HPDE6-E6E7 (cell line): Measurements from ENCODE around the gene ALKBH5.

Experiments used
- DNase-seq: peaks from one replicate; pipeline ENCODE4 v3.0.0; 2011; ENCODE audit warnings: missing footprints; ENCODE audit errors: extremely low spot score

ALKBH5 gene

DNA sequence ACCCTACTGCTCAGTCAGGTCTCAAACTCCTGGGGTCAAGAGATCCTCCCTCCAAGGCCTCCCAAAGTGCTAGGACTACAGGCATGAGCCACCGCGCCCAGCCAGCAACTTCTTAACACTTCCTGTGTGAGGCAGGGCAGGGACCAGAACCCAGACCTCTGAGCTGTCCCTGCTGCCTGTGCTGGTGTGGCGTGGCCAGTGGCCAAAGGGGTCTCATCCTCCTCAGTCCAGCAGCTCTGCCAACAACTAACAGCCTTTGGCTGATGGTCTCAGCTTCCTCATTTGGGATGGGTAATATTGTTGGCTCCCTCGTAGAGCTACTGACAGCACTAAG lies 40.4 kb downstream of the ALKBH5 start:
- no peak for DNase-seq

DNA sequence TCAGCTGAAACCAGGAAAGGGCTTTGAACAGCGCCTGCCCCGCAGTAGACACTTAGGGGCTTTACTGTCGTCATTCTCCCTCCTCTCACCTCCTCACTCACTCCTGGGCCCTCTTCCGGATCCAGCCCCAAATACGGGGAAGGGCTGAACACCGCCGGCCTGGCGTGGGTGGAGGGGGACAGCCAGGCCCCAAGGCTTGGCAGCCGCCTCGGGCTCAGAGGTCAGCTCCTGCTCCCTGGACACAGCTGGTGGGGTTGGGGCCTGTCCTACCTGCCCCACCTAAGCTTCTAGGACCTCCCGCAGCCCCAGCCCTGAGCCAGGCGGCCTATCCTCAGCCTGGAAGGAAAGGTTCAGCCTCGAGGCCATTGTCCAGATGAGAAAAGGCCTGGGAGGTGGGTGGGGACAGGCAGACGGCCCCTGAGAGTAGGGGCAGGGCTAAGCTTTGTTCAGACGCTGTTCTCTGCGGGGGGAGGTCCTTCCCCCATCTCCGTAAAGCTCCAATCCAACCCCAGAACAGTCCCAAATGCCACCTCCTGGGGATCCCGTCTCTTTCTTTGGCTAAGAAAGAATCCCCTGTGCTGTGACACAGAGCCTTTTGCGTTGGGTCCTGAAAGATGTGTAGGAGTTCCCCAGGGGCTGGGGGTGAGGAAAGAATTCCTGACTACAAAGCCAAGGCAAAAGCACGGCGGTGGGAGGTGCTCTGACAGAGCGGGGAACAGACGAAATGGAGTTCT lies 40.9 kb downstream of the ALKBH5 start:
- DNase-seq: no peak

DNA sequence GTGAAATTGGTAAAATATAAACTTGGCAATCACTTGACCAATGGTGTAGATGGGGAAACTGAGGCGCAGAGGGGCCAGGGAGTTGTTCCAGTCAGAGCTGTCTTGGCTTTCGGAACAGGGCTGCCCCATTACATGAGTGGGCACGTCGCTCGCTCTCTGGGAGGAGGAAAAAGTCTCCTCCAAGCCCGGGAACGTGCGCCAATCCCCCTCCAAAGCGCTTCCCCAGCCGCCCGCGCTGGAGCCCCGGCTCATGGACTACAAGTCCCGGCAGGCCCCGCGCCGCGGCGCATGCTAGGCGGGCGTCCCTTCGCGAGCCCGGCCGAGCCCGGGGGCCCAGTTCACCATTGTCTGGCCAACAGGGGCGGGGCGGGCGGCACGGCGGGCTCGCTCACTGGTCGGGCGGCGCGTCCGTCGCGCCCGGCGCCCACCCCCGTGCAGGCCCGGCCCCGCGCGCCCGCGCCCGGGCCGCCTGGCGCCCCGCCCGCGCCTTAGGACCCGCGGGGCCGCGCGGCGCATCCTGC lies 41.6 kb downstream of the ALKBH5 start, which contains the start of gene LLGL1:
TSS of gene LLGL1 (plus strand) at position 515 of the 521 bp plus-strand sequence. CDS start 48 bp downstream, outside the sequence.
- peak; percentile 98 for DNase-seq

DNA sequence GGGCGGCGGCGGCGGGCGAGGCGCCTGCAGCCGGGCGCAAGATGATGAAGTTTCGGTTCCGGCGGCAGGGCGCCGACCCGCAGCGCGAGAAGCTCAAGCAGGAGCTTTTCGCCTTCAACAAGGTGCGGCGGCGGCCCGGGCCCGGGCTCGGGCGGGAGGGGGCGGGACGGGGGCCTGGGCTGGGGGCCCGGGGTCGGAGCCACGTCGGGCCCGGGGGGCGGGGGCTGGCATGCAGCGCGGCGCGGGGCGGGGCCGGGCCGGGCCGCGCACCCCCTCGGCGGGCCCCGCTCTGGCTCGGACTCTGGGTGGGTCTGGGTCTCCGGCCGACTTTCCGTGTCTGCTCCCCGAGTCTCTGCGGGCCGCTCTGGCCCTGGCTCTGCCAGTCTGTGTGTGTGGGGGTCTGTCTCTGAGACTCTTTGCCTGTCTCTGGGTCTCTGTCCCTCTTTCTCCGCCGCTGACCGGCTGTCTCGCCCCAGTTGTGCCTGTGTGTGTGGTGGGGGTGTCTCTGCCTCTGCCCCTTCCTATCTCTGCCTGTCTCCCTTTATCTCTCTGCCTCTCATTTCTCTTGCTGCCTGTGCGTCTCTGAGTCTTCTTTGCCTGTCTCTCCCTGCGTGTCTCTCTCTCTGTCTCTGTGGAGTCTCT lies 42.1 kb downstream of the ALKBH5 start:
- DNase-seq: no peak

DNA sequence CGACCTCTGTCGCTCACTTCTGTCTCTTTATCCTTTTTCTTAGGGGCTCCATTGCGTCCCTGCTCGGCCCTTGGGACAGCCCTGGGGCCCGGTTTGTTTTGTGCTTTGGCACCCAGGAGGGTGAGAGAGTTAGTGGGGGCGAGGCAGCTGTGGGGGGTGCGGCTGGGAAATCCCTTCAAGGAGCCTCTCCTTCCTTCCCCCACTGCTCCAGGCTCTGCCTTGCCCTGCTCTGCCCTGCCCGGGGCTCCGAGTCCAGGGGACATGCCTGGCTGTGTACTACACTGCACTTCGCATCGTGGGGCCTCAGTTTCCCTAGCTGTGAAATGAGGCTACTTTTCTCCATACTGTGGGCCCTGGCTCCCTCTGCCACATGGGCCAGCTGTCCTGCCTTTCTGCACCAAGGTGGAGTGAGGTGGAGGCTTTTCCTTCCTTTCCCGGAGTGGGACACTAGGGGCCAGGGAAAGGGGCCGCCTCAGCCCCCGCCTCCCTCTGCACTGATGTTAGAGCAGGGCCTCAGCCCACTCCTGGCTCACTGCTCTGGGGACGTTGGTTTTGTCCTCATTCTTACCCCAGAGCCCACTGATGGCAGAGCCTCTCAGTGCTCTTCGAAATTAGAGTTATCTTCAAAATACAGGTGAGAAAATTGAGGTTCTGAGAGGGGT lies 42.8 kb downstream of the ALKBH5 start:
- DNase-seq: no peak

DNA sequence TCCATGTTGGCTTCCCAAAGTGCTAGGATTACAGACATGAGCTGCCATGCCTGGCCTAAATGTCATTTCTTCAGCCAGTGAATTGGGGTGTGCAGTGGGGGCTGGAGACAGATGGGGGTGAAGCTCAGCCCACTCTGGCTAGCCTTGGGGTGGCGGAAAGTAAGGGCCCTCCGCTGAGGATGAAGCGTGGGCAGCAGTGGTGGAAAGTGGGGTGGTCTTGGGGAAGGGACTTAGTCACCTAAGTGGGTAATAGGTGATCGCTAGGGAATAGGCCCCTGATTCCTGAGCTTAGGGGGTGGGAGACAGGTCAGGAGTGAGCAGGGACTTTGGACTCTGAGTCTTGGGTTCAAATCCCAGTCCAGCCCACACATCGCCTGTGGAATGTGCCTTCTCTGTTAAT lies 44.0 kb downstream of the ALKBH5 start:
- DNase-seq: no peak

DNA sequence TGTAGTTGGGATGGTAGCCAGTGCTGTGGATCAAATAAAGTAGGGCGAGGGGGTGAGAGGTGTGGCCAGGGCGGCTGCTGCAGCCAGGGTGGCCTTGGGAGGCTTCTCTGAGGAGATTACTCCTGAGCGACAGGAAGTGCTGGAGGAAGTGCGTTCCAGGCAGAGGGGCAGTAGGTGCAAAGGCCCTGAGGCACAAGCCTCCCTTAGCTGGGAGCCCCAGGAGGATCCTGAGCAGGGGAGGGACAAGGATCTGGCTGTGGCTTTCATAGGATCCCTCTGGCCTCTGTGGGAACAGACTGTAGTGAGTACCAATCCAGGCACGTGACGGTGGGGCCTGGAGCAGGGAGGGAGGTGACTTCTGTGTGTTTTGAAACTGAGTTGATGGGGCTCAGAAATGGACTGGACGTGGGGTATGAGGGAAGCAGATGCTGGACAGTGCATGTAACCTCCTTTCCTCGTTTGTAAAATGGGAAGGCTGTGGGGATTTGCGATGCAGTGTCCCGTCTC lies 44.6 kb downstream of the ALKBH5 start:
- no peak for DNase-seq

DNA sequence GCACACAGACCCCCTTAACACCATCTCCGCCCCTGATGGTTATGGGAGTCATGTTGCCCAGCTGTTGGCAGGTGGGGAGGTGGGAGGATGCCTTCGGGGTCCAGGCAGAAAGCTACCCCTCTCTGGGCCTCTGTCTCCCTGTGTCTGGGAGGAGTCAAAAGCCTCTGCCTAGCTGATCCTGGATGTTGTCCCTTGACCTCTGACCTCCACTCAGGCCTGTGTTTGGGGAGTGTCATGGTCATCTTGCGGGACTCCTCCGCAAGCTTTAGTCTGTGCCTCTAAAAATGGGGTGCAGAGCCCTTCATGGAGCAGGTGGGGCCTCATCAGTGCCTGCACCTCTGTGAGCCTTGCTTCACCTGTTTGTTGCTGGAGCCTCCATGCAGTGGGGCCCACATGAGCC lies 45.6 kb downstream of the ALKBH5 start:
- no peak for DNase-seq

DNA sequence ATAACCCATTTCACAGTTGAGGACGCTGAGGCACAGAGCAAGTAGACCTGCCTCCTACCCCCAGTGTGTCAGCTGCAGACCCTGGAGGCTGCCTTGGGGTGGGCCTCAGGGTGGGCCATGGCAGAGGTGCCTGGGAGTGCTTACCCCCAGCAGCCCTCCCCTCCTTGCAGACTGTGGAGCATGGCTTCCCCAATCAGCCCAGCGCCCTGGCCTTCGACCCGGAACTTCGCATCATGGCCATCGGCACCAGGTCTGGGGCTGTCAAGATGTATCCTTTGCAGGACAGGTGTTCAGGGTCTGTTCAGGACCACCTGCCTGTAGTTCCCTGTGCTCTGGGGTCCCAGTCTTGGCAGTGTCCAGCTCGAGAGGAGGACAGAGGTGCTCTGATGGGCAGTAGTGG lies 46.1 kb downstream of the ALKBH5 start:
- no peak for DNase-seq

DNA sequence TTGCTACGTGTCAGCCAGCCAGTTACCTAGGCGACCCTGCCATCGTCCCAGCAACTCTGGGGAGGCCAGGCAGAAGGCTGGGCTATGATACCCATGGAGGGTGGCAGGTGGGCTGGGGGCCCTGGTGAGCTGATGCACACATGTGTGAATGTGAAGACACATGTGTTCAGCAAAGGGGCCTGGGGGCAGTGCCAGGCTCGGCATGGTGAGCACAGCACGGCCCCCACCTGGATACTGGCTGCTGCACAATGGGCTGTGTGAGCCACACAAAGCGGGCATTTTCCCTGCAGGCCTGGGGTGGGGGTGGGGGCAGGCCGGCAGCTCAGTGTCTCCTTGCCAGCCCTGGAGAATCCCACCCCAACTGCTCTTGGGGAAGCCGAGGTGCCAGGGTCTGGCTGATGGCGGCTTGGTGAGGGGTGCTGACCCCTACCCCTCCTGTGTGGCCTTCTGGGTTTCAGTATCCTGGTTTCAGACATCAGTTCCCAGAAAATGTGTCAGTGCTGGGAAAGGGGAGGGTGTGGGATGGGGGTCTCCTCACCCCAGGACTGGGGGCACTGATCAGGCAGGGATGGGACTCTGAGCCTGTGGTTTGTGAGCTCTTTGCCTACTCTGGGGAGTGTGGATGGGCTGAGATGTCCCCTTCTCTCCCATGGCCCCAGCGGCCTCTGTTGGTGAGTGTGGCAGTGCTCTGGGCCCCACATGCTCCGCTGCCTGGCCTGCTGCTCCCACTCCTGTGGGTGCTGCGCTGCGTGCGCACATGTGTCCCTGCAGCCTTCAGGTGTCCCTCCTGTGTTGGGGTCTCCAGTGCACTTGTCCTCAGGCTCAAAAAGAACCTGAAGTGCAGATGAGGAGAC lies 46.9 kb downstream of the ALKBH5 start:
- no peak for DNase-seq

DNA sequence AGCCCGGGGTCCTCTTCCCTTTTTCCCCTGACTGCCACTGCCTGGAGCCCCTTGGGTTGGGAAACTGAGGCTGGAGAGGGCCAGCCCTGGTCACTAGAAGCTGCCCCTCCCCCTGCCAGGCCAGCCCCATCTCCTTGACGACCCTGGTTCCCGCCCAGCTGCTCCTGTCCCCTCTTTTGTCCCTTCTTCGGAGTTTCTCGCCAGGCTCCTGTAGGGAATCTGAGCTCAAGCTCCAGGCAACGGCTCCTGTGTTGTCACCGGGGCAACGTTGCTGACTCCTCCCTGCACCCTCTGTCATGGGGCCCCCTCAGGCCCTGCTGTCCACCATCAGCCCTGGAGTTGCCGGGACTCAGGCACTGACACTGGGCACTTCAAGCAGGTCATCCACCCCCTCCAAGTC lies 47.5 kb downstream of the ALKBH5 start:
- no peak for DNase-seq

DNA sequence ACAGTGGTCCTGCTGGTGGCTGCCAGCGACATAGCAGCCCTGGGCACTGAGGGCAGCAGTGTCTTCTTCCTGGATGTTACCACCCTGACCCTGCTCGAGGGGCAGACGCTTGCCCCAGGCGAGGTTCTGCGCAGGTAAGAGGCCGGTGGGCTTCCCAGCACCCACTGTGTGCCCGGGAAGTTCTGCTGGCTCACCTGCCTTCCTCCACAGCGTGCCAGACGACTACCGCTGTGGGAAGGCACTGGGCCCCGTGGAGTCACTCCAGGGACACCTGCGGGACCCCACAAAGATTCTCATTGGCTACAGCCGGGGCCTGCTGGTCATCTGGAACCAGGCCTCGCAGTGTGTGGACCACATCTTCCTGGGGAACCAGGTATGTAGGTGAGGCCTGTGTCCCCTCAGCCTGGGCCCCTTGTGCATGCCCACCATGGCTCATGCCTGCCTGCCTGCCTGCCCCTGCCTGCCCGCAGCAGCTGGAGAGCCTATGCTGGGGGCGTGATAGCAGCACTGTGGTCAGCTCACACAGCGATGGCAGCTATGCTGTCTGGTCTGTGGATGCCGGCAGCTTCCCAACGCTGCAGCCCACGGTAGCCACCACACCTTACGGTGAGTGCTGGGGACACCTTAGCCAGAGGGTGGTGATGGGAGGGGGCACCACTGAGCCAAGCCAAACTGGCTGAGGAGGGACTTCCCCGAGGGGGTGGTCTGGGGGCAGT lies 50.3 kb downstream of the ALKBH5 start:
- no peak for DNase-seq

DNA sequence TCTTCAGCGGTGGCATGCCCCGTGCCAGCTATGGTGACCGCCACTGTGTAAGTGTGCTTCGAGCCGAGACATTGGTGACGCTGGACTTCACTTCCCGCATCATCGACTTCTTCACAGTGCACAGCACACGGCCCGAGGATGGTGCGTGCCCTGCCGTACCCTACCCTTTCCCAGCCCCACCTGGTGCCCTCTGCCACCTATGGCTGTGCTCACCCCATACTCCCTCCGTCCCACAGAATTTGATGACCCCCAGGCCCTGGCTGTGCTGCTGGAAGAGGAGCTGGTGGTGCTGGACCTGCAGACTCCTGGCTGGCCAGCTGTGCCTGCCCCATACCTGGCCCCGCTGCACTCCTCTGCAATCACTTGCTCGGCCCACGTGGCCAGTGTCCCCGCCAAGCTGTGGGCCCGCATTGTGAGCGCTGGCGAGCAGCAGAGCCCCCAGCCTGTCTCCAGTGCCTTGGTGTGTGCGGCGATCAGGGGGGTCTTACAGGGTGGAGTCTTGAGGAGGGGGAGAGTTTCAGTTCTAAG lies 51.3 kb downstream of the ALKBH5 start:
- DNase-seq: no peak

DNA sequence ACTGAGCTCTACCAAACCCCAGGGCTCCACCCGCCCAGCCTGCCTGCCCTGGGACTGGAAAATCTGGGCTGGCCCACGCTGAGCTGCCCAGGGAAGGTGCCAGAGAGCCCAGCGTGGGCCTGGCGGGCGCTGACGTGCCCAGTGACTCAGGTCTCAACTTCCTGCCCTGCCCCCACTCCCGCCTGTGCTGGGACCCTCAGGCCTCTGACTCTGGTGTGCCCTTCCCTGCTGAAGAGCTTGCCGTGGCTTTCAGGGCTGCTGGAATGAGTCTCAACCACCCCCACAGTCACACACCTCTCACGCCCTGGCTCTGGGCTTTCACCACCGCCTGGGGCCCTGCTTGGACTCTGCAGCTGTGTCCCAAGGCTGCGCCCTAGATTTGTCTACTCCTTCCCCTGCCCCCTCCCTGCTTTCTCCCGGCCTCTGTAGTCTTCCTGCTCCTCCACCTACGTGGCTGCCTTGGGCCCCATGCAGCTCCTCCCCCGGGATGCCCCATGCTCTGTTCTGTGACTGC lies 52.2 kb downstream of the ALKBH5 start:
- DNase-seq: peak; percentile 89

DNA sequence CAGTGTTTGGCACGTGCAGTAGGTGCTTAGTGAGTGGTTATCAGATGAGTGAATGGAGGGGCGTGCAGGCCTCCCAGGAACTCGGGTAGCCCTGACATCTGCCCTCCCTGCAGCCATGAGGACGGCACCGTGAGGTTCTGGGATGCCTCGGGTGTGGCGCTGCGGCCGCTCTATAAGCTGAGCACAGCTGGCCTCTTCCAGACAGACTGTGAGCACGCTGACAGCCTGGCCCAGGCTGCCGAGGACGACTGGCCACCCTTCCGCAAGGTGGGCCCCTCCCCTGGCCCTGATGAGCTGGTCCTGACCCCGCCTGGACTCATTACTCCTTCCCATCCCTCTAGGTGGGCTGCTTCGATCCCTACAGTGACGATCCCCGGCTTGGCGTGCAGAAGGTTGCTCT lies 52.9 kb downstream of the ALKBH5 start:
- no peak for DNase-seq

DNA sequence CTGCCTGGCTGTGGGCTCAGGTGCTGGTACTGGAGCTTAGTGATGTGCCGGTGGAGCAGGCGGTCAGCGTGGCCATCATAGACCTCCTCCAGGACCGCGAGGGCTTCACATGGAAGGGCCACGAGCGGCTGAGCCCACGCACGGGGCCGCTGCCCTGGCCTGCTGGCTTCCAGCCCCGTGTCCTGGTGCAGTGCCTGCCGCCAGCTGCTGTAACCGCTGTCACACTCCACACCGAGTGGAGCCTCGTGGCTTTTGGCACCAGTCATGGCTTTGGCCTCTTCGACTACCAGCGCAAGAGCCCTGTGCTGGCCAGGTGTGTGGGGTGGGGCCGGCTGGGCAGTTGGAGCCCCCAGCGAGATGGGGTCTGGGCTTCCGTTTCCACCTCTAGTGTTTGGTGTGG lies 53.8 kb downstream of the ALKBH5 start:
- no peak for DNase-seq

DNA sequence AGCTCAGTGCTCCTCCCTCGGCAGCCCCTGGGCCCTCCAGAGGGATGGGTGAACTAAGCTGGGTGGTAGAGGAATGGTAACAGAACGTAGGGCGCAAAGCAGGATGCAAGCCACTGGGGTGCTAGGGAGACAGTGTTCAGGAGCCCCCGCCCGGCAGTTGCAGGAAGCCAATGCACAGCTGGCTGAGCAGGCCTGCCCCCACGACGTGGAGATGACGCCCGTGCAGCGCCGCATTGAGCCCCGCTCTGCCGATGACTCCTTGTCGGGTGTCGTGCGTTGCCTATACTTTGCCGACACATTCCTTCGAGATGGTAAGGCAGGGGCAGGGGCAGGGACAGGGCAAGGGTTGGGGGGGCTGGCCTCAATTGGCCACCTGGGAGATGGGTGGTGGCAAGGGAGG lies 54.7 kb downstream of the ALKBH5 start:
- no peak for DNase-seq

DNA sequence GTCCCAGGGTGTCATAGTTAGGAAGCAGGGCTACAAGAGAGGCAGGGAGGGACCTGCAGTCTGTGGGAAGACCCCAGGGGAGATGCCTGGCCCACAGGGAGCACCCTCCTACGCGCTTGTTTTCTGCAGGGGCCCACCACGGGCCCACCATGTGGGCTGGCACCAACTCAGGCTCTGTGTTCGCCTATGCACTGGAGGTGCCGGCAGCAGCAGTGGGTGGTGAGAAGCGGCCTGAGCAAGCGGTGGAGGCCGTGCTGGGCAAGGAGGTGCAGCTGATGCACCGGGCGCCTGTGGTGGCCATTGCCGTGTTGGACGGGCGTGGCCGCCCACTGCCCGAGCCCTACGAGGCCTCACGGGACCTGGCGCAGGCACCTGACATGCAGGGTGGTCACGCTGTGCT lies 56.8 kb downstream of the ALKBH5 start:
- DNase-seq: no peak

DNA sequence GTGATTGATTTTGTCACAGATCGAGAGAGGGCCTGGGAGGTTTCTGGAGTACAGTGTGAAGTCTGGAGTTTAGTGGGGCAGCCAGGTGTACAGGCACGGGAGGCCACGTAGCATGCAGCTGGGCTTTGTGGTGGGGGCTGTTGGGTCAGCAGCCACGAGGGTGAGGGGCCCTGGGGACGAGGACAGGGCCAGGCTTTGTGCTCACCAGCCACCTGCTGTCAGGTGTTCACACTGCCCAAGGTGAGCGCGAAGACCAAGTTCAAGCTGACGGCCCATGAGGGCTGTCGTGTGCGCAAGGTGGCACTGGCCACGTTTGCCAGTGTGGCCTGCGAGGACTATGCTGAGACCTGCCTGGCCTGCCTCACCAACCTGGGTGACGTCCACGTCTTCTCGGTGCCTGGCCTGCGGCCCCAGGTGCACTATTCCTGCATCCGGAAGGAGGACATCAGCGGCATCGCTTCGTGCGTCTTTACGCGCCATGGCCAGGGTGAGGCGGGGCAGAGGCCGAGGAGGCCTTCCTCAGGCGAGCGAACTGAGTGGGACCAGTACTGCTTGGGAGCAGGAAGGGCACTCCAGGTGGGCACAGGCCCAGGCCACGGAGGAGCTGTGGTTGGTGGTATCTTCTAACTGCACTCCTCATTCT lies 57.7 kb downstream of the ALKBH5 start:
- no peak for DNase-seq
